Colonic mucosa (tissue), 4 donors: ENCODE measurements around the gene TDRD12. TPM values are rescaled to one million over a fixed set of nuclear protein-coding genes. Genes with fewer than 3 reads are reported as not detected.
"Not testable (repeated sequence)": the region's sequence is repeated elsewhere in the genome, so short reads cannot be mapped to it uniquely, and the experiment has no call there.

Experiments used
- DNase-seq: peaks from one replicate; pipeline ENCODE4 v3.0.0-alpha.2; 2020
- H3K27ac ChIP-seq: fragments of 200-600 bp; one replicate; pipeline ENCODE4 v1.8.0; 2021
- H3K27me3 ChIP-seq: fragments of 200-600 bp; one replicate; pipeline ENCODE4 v1.8.0; 2021
- H3K36me3 ChIP-seq: fragments of 200-600 bp; one replicate; pipeline ENCODE4 v1.8.0; 2021
- H3K4me1 ChIP-seq: fragments of 200-600 bp; one replicate; pipeline ENCODE4 v1.8.0; 2021; ENCODE audit warnings: mild to moderate bottlenecking
- H3K4me3 ChIP-seq: fragments of 200-600 bp; one replicate; pipeline ENCODE4 v1.8.0; 2021
- H3K9ac ChIP-seq, 2 donors: one replicate each; pipeline ENCODE4 v1.7.0; 2013; ENCODE audit warnings: control low read depth in 2 of 2, low read depth in 2 of 2, low read length in 2 of 2
- H3K9me3 ChIP-seq: fragments of 200-600 bp; one replicate; pipeline ENCODE4 v1.8.0; 2021
- intact Hi-C: fragments of 100-400 bp; cut with DNase I; formaldehyde crosslinking; loops from one replicate; pipeline ENCODE4 v1.14.1; 2022
- total RNA-seq, 2 donors: library from RNA; stranded (reverse); fragmentation: NEBNext Ultra II Directional in 1 of 2; extraction: Animal tissue kit (Norgen Biotek cat#: 25700) in 1 of 2; gene quantifications; one replicate each; pipeline ENCODE4 v1.2.1, GENCODE V29; 2021
- TF ChIP-seq, protein P1 (sequence below): fragments of 200-600 bp; IDR thresholded peaks from one replicate; pipeline ENCODE4 v1.8.0; 2022; ENCODE audit warnings: antibody characterized with exemption, mild to moderate bottlenecking
- donor health status: healthy.
- donor health status: DM: no; HTN: no; CAD: no.
- donor health status: DM: no; HTN: no; CAD: no.

The TDRD12 gene
- total RNA-seq, 2 donors from 2014 or later: 0.37 TPM; not detected in 1

DNA sequence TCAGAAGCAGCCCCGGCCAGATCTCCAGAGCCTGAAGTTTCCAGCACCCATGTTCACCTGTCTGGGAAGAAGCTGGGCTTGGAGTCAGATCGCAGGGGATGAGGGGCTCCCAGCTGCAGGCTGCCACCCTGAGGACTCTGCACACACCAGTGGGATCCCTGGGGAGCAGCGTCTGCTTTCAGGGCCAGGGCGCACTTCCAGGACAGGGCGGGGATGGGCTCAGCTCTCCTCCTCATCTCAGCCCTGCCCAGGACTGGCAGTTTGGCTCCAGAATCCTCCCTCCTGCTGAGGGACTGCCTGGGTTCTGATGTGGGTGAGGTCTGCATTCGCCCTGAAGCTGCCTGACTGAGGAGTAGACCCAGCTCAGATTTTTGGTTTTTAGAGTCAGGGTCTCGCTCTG is 146.5 kb downstream of the TDRD12 start:
- H3K36me3 ChIP-seq: no peaks in the 10 kb centered on the region
- H3K4me3 ChIP-seq: no peak overlapping the region
- H3K4me1 ChIP-seq: no peaks in the 10 kb centered on the region
- TF ChIP-seq, protein P1, sequence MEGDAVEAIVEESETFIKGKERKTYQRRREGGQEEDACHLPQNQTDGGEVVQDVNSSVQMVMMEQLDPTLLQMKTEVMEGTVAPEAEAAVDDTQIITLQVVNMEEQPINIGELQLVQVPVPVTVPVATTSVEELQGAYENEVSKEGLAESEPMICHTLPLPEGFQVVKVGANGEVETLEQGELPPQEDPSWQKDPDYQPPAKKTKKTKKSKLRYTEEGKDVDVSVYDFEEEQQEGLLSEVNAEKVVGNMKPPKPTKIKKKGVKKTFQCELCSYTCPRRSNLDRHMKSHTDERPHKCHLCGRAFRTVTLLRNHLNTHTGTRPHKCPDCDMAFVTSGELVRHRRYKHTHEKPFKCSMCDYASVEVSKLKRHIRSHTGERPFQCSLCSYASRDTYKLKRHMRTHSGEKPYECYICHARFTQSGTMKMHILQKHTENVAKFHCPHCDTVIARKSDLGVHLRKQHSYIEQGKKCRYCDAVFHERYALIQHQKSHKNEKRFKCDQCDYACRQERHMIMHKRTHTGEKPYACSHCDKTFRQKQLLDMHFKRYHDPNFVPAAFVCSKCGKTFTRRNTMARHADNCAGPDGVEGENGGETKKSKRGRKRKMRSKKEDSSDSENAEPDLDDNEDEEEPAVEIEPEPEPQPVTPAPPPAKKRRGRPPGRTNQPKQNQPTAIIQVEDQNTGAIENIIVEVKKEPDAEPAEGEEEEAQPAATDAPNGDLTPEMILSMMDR: no peak
- H3K9ac ChIP-seq: no peak overlapping the region
- no peaks in the 10 kb centered on the region for H3K9me3 ChIP-seq
- intact Hi-C loops: no loop called here
- DNase-seq: no peak
- H3K27me3 ChIP-seq: no peaks in the 10 kb centered on the region
- no peak overlapping the region for H3K27ac ChIP-seq

DNA sequence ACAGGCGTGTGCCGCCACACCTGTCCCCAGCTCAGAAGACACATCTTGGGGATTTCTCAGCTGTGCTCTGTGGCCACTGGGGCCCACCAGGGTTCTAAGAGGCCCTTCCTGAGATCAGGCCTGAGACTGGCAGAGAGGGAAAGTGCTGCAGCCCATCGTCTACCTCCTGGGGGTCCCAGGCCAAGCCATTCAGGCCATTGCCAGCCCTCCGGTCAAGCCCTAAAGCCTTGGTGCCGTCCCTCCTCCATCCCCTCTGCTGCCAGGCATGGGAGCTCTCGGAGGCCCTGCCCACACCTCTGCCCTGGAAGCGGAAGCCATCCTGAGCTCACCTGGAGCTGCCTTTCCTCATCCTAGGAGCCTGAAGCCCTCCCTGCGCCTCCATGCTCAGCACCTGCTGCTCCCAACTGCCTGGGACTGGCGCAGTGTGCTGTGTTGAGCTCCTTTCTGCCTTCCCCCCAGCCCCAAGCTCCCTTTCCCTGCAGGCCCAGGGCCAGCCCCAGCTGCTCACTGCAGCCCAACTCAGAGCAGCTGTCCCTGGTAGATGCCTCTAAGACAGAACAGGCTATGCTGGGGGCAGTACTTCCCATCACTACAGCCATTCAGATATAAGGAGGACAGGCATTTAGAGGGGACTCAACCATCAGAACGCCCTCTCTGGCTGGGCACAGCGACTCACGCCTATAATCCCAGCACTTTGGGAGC is 147.1 kb downstream of the TDRD12 start:
- Histone ChIP-seq H3K36me3 (no peaks in the 10 kb centered on the region), H3K9me3 (no peaks in the 10 kb centered on the region), H3K4me1 (no peaks in the 10 kb centered on the region), H3K4me3 (no peak overlapping the region), H3K27me3 (no peaks in the 10 kb centered on the region), H3K9ac (no peak overlapping the region), H3K27ac (no peak overlapping the region)
- TF ChIP-seq, protein P1: no peak
- no peak for DNase-seq
- intact Hi-C loops: no loop called here

DNA sequence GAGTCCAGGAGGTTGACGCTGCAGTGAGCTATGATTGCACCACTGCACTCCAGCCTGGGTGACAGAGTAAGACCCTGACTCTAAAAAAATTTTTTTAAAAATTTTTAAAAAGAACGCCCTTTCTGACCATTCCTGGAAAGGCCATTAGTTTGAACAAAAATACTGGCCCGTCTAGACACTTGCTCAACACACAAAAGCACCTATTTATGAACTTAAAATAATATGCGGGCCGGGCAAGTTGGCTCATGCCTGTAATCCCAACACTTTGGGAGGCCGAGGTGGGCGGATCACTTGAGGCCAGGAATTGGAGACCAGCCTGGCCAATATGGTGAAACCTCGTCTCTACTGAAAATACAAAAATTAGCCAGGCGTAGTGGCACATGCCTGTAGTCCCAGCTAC is 147.9 kb downstream of the TDRD12 start:
- DNase-seq, H3K27me3 ChIP-seq, H3K9me3 ChIP-seq, H3K27ac ChIP-seq, H3K36me3 ChIP-seq, H3K4me3 ChIP-seq, intact Hi-C loops, H3K9ac ChIP-seq, H3K4me1 ChIP-seq: not testable (repeated sequence)

DNA sequence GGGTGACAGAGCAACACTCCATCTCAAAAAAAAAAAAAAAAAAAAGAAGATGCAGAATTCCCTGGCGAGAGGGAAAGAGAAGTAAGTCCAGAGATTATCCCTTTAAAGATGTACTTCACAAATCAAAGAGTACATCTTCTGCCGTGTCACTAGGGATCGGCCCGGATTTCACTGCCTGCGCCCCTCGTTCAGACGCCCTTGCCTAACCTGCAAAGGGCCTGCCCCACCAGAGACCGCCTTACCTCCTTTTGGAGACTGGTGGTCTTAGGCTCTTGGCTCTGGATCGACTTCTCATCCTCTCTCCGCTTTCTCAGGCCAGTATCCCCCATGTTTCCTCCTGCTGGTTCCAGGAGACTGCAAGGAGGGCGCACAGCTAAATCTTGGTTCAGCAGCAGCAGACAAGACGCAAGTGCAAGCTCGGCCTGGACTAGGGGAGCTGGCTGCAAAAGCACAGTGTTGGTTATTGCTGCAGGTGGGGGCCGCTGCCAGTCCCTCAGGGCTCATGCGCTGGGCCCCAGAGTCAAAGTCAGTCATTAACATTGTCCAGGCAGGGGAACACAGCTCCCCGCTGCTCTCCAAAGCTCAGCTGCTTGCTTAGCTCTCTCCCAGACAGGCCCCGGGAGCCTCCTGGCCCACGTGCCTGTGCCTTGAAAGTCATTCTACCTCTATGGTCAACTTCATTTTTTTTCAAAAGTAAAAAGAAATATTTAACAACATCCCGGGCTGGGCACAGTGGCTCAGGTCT is 148.8 kb downstream of the TDRD12 start:
- H3K4me1 ChIP-seq: no peaks in the 10 kb centered on the region
- no peak overlapping the region for H3K9ac ChIP-seq
- TF ChIP-seq, protein P1: no peak
- no peak overlapping the region for H3K27ac ChIP-seq
- no peaks in the 10 kb centered on the region for H3K27me3 ChIP-seq
- no peaks in the 10 kb centered on the region for H3K36me3 ChIP-seq
- H3K9me3 ChIP-seq: no peaks in the 10 kb centered on the region
- no peak overlapping the region for H3K4me3 ChIP-seq
- no peak for DNase-seq
- intact Hi-C loops: no loop called here

DNA sequence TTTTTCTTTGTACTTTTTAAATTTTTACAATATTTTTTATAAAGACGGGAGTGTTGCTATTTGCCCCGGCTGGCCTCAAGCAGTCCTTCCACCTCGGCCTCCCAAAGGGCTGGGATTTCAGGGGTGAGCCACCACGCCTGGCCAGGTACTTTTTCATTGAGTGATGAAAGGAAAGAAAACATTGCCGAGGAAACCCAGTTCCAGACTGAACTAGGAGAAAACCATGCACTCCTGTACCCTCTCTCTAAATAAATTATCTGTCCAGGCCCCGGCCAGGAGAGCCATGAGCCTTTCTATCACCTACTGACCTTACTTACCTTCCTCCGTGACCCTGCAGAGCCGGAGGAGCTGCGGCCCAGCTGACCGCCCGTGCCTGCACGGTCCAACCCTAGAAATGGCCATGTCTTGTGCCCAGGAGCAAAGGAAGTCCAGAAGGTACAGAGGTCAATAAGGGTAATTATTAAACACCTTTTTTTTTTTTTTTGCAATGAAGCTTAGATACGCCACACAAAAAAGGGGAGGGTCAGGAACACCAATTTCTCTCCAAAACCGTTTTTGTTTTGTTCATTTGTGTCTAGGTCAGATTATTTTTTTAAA is 149.9 kb downstream of the TDRD12 start, which contains the start of gene SLC7A9:
Gene SLC7A9, minus strand, starts transcription at position 399 of the 597 bp plus-strand sequence. CDS start 1,233 bp downstream, outside the sequence.
- intact Hi-C loops: no loop called here
- Histone ChIP-seq H3K36me3 (no peaks in the 10 kb centered on the region), H3K27ac (no peak within 1 kb of the TSS), H3K27me3 (no peaks in the 10 kb centered on the region), H3K9me3 (no peaks in the 10 kb centered on the region), H3K4me3 (no peak within 1 kb of the TSS), H3K9ac (no peak within 1 kb of the TSS), H3K4me1 (no peaks in the 10 kb centered on the region)
- DNase-seq: no peak
- TF ChIP-seq, protein P1: no peak
